Natural killer cell (primary cell): Measurements from ENCODE around the gene WHRN. TPM values are rescaled to one million over a fixed set of nuclear protein-coding genes. Genes with fewer than 3 reads are reported as not detected.
A peak's percentile ranks its signal among the peaks of the same experiment; 100 is the strongest.

Source experiments
- ATAC-seq, 3 donors: fragments of 150-1000 bp in 2 of 3; fragments of 200-7000 bp in 1 of 3; cut with Tn5 transposase; 1 replicate in 1 of 3; 2 replicates in 2 of 3; pipeline ENCODE4 v1.10.0; 2021; ENCODE audit warnings: mild to moderate bottlenecking in 2 of 3, moderate library complexity in 2 of 3
- DNase-seq, 2 donors: peaks; one replicate each; pipeline versions ENCODE4 v3.0.0 to v3.0.0-alpha.2; 2013 to 2021; ENCODE audit warnings: mixed read lengths in 1 of 2
- H3K27ac ChIP-seq: one replicate; pipeline ENCODE4 v1.5.1; 2013; ENCODE audit warnings: mild to moderate bottlenecking, low read length
- H3K27me3 ChIP-seq: one replicate; pipeline ENCODE4 v1.6.1; 2013; ENCODE audit warnings: low read length; ENCODE audit not compliant: control insufficient read depth, insufficient read depth
- H3K36me3 ChIP-seq: one replicate; pipeline ENCODE4 v1.6.1; 2013; ENCODE audit warnings: low read length; ENCODE audit not compliant: control insufficient read depth, insufficient read depth
- H3K4me1 ChIP-seq: one replicate; pipeline ENCODE4 v1.6.1; 2013; ENCODE audit warnings: low read length; ENCODE audit not compliant: control insufficient read depth, insufficient read depth
- H3K4me3 ChIP-seq: one replicate; pipeline ENCODE4 v1.5.1; 2013; ENCODE audit warnings: low read length
- H3K9me3 ChIP-seq: one replicate; pipeline ENCODE4 v1.6.1; 2013; ENCODE audit warnings: low read length; ENCODE audit not compliant: control insufficient read depth, insufficient read depth
- H3K27ac Mint-ChIP-seq, 2 donors: one replicate each; pipeline ENCODE4 v1.8.0; 2022; ENCODE audit warnings: mild to moderate bottlenecking in 2 of 2, mixed read lengths in 2 of 2, moderate library complexity in 1 of 2
- H3K27me3 Mint-ChIP-seq, 2 donors: one replicate each; pipeline ENCODE4 v1.8.0; 2022; ENCODE audit warnings: low read depth in 2 of 2, mixed read lengths in 2 of 2
- H3K36me3 Mint-ChIP-seq: one replicate; pipeline ENCODE4 v1.8.0; 2022; ENCODE audit warnings: mixed read lengths
- H3K4me1 Mint-ChIP-seq, 2 donors: one replicate each; pipeline ENCODE4 v1.8.0; 2022; ENCODE audit warnings: mixed read lengths in 2 of 2
- H3K4me3 Mint-ChIP-seq: one replicate; pipeline ENCODE4 v1.8.0; 2022; ENCODE audit warnings: mild to moderate bottlenecking, moderate library complexity, mixed read lengths
- H3K9me3 Mint-ChIP-seq, 2 donors: one replicate each; pipeline ENCODE4 v1.8.0; 2022; ENCODE audit warnings: mixed read lengths in 2 of 2
- WGBS: methylation state at CpG from one replicate; pipeline ENCODE4 v1.1.7; 2013; ENCODE audit warnings: missing lambda C conversion rate; ENCODE audit not compliant: insufficient coverage; 5-methylcytosine and 5-hydroxymethylcytosine counted together
- intact Hi-C: fragments of 100-400 bp; cut with micrococcal nuclease; formaldehyde crosslinking; loops from one replicate; pipeline ENCODE4 v1.14.2; 2022
- total RNA-seq, 4 donors: library from RNA; stranded (reverse); fragments of 120-200 nt in 1 of 4; gene quantifications; one replicate each; pipeline versions ENCODE4 v1.2.3 to v1.2.4, GENCODE V29; 2013 to 2022
- TF ChIP-seq, protein P1 (sequence below): fragments of 200-600 bp; IDR thresholded peaks from one replicate; pipeline ENCODE4 v1.8.0; 2022; ENCODE audit warnings: antibody characterized with exemption

The WHRN gene
- total RNA-seq, 3 donors from 2014 or later (not counting 1 experiment from before 2014, with no cell fraction given): 29.8 to 90.6 (median 36.8) TPM

DNA sequence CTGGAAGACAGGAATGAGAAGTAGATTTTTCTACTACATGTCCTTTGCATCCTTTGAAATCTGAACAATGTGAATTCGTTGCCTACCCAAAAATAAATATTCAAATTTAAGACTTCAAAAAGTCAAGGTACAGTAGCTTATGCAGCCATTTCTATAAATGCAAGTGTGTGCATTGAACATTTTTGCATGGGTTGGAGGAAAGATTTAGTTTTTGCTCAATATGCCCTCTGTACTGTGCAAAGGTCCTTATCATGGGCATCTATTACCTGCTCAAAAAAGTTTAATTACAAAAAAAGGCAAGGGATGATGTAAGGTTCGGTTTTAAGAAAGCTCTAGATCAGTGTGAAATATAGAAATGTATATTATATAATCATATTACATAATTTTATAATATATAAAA is 140.1 kb downstream of the WHRN start:
- WGBS: no CpG with 5 or more reads among the region's 2 CpGs
- peak overlapping the region; percentile 100 for H3K27ac ChIP-seq
- H3K9me3 ChIP-seq: no peaks in the 10 kb centered on the region
- Mint-ChIP-seq H3K4me3 (no peak overlapping the region), H3K27me3 (no peaks in the 10 kb centered on the region), H3K9me3 (peaks cover 0 to 3% of the 10 kb centered on the region in 2 donors), H3K27ac (peak overlapping the region; percentile 79 to 82), H3K36me3 (peaks cover 32% of the 10 kb centered on the region), H3K4me1 (peaks cover 61 to 76% of the 10 kb centered on the region in 2 donors)
- DNase-seq (no peak), ATAC-seq (no peak)
- H3K36me3 ChIP-seq: peaks cover 86% of the 10 kb centered on the region
- H3K4me3 ChIP-seq: no peak overlapping the region
- TF ChIP-seq, protein P1, sequence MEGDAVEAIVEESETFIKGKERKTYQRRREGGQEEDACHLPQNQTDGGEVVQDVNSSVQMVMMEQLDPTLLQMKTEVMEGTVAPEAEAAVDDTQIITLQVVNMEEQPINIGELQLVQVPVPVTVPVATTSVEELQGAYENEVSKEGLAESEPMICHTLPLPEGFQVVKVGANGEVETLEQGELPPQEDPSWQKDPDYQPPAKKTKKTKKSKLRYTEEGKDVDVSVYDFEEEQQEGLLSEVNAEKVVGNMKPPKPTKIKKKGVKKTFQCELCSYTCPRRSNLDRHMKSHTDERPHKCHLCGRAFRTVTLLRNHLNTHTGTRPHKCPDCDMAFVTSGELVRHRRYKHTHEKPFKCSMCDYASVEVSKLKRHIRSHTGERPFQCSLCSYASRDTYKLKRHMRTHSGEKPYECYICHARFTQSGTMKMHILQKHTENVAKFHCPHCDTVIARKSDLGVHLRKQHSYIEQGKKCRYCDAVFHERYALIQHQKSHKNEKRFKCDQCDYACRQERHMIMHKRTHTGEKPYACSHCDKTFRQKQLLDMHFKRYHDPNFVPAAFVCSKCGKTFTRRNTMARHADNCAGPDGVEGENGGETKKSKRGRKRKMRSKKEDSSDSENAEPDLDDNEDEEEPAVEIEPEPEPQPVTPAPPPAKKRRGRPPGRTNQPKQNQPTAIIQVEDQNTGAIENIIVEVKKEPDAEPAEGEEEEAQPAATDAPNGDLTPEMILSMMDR: no peak
- H3K4me1 ChIP-seq: peaks cover 88% of the 10 kb centered on the region
- no peaks in the 10 kb centered on the region for H3K27me3 ChIP-seq
- intact Hi-C loops: loop anchor here (5.0 kb wide), 1 partner anchor 843 kb away; no protein-coding TSS in a partner anchor

DNA sequence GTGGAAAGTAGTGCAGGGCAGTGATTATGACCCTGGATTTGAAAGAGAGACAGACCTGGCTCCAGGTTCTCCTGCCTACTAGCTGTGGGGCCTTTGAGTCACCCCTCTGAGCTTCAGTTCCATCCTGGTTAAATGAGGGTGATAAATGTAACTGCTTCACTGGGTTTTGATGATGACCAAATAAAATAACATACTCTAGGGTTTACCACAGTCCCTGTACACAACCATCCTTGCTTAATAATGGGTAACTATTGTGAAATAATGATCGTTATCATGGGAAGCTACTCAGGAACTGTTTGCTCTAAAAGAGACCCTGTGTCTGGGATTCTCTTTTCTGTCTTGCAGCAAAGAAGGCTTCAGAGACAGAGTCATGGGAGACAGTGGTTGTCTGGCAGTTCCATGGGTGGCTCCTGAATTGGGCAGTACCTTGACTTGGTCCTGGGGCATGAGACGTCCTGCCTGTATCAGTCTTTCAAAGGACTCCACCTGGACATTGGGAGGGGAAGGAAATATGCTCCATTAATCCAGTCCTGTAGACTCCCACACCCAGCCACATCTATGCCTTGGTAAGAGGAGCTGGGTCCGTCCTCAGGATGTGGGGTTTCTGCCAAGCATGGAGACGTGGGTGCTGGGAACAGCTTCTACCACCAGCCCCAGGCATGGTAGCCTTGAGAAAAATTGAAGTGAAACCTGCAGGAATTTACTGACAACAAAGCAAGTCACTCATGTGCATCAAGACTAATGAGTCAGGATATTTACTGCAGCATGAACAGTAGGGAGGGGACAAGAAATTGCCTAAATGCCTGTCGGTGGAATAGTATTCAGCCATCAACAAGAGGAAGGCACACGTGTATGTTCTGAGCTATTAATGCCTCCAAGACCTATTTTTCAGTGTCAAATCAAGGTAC is 140.9 kb downstream of the WHRN start:
- WGBS: 42% methylated on average over 5 of the region's 6 CpGs
- Mint-ChIP-seq H3K9me3 (no peaks in the 10 kb centered on the region), H3K4me3 (peak overlapping the region; percentile 63), H3K36me3 (peaks cover 32% of the 10 kb centered on the region), H3K4me1 (peaks cover 61 to 77% of the 10 kb centered on the region in 2 donors), H3K27ac (peak overlapping the region; percentile 79 to 82), H3K27me3 (no peaks in the 10 kb centered on the region)
- TF ChIP-seq, protein P1: no peak
- no peaks in the 10 kb centered on the region for H3K9me3 ChIP-seq
- no peak for DNase-seq
- peaks cover 88% of the 10 kb centered on the region for H3K4me1 ChIP-seq
- ATAC-seq: peak in 2 of 3 donors; percentile 21 to 40
- H3K27me3 ChIP-seq: no peaks in the 10 kb centered on the region
- H3K27ac ChIP-seq: peak overlapping the region; percentile 100
- H3K36me3 ChIP-seq: peaks cover 90% of the 10 kb centered on the region
- H3K4me3 ChIP-seq: no peak overlapping the region
- intact Hi-C loops: loop anchor here (5.0 kb wide), 2 partner anchors 33 to 842 kb away; no protein-coding TSS in a partner anchor

DNA sequence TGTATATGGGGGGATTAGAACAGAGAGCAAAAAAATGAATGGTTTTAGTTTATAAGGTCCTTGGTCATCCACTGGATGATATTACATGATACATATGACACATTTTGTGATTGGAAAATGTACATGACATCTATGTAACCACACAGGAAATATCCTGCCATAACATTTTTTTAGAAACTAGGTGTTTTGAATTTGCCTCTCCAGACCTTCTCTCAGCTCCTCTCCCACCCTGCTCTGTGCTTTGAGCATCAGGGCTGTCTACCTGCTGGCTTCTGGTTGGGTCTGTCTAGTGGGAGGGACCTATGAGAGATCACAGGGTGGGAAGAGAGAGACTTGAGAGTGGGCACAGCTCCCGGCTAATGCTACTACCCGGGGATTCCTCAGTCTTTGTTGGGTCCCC is 141.8 kb downstream of the WHRN start:
- intact Hi-C loops: loop anchor here (5.0 kb wide), 1 partner anchor 34 kb away; no protein-coding TSS in a partner anchor
- DNase-seq (peak in 1 of 2 donors; percentile 65), ATAC-seq (peak in 2 of 3 donors; percentile 12 to 16)
- WGBS: 38% methylated on average over 2 of the region's 2 CpGs
- H3K4me3 ChIP-seq: no peak overlapping the region
- peak overlapping the region; percentile 63 for H3K4me3 Mint-ChIP-seq
- peak overlapping the region; percentile 79 to 82 for H3K27ac Mint-ChIP-seq
- H3K4me1 ChIP-seq: peaks cover 83% of the 10 kb centered on the region
- TF ChIP-seq, protein P1: no peak
- no peaks in the 10 kb centered on the region for H3K9me3 ChIP-seq
- H3K9me3 Mint-ChIP-seq: no peaks in the 10 kb centered on the region
- H3K36me3 Mint-ChIP-seq: peaks cover 35% of the 10 kb centered on the region
- H3K27me3 ChIP-seq: no peaks in the 10 kb centered on the region
- peaks cover 93% of the 10 kb centered on the region for H3K36me3 ChIP-seq
- H3K27me3 Mint-ChIP-seq: no peaks in the 10 kb centered on the region
- peak overlapping the region; percentile 100 for H3K27ac ChIP-seq
- peaks cover 63 to 73% of the 10 kb centered on the region in 2 donors for H3K4me1 Mint-ChIP-seq
